ENCODE data around the gene ORC2.

ORC2 gene

DNA sequence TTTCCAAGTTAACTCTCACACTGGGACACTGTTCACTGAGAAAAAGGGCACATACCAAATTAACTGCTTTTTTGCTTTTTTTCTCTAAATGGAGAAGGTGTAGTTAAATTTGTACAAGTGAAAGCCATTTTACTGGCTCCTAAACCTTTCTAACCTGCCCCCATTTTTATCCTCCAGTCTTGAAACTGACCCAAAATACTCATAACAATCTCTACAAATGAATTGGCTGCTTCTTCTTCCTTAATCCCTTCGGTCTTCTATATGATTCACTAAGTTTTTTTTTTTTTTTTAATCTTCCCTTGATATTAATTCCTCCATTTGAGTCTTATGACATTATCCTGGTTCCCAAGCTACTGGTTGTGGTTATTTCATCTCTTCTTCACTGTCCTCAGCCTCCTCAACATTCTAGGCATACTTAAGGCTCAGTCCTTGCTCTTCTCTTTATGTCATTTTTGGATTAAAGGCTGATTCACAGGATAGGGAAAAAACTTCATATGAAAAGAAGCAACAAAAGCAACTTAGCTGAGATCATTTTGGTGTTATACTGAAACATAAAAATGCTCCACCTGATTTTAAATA, 19.8 kb downstream of the ORC2 start:
- no peak overlapping the region for H3K4me3 ChIP-seq (ENCODE audit: low read depth, low read length)
- TF ChIP-seq, protein P1, sequence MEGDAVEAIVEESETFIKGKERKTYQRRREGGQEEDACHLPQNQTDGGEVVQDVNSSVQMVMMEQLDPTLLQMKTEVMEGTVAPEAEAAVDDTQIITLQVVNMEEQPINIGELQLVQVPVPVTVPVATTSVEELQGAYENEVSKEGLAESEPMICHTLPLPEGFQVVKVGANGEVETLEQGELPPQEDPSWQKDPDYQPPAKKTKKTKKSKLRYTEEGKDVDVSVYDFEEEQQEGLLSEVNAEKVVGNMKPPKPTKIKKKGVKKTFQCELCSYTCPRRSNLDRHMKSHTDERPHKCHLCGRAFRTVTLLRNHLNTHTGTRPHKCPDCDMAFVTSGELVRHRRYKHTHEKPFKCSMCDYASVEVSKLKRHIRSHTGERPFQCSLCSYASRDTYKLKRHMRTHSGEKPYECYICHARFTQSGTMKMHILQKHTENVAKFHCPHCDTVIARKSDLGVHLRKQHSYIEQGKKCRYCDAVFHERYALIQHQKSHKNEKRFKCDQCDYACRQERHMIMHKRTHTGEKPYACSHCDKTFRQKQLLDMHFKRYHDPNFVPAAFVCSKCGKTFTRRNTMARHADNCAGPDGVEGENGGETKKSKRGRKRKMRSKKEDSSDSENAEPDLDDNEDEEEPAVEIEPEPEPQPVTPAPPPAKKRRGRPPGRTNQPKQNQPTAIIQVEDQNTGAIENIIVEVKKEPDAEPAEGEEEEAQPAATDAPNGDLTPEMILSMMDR (IDR thresholded peaks at IDR 0.05; ENCODE audit: low read depth, low read length, missing control alignments) = no peak
- no peak for DNase-seq (ENCODE audit: low read depth)

DNA sequence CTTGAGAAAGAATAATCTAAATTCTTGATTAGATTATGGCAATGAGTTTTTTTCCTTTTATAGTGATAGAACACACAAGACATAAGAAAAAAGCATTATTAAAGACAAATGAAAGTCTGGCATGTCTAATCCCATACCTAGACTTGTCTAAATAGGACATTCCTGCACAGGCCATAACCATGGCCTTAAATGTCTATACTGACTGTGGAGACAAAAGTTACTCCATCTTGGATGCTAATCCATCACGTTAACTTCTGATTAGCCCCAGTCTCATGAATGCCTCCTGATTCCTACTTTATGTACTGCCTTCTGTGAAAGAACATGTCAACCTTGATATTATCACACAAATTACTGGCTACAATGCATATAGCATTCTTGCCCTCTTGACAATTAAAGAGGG, 23.6 kb downstream of the ORC2 start:
- H3K4me3 ChIP-seq (ENCODE audit: low read depth, low read length) = no peak overlapping the region

DNA sequence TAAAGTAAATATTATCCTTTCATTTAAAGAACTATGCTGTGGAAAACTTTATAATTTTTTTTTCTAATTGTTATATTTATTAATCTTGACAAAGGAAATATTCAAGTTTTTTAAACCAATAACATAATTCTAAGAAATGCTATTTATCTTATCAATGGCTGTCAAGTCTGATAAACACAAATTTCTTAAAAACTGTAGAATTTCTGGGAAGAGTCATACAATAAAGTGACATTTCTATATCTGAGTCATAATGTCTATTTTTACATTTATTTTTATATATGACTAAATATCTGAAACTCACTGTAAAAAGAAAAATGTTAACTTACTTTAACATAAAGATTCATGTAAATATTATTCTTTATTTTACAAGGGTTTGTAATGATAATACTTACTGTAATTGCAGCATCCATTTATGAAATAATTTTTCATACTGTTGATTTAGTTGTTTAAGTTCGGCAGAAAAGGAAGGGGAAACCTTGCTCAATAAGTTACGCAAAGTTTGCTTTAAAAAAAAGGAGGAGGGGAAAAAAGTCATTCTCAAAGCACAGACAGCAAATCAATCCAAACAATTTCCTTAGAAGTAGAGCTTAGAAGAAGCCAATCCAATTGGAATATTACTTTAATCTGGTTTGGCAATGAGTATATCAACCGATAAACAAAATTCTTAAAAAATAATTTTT, 32.4 kb downstream of the ORC2 start:
- TF ChIP-seq, protein P1 (IDR thresholded peaks at IDR 0.05; ENCODE audit: low read depth, low read length, missing control alignments) = no peak
- no peak for DNase-seq (ENCODE audit: low read depth)
- H3K4me3 ChIP-seq (ENCODE audit: low read depth, low read length) = no peak overlapping the region

More for the DNA sequence above, 23.6 kb downstream of the ORC2 start:
- TF ChIP-seq, protein P1 (IDR thresholded peaks at IDR 0.05; ENCODE audit: low read depth, low read length, missing control alignments) = no peak
- DNase-seq (ENCODE audit: low read depth) = no peak

DNA sequence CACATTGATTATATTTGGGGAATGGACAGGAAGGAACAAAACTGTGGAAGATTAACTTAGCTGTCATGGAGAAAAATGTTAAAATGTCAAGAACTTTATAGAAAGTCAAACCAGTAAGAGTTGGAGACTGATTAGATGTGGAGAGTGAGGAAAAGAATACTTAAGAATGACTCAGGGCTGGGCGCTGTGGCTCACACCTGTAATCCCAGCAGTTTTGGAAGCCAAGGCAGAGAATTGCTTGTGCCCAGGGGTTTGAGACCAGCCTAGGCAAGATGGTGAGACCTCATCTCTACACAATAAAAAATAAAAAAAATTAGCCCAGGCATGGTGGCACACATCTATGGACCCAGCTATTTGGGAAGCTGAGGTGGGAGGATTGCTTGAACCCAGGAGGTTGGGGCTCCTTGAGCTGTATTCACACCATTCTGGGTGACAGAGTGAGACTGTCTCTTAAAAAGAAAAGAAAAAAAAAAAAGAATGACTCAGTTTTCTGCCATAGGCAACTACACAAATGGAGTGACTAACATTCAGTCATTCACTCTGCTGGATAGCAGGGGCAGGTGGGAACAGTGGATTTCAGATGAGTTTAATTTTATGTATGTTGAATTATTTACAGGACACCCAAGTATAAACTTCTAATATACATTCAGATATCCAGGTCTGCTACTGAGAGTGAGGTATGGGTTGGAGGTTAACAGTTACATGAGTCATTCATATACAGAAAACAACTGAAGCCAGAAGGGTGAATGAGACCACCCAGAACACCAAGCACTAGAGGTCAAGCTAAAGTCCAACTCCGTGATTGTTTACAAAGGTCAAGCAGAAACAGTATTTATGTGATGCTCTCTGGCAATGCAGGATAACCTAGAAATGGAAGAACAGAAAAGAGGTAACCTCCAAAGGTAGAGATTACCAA, 33.9 kb downstream of the ORC2 start:
- no peak for DNase-seq (ENCODE audit: low read depth)
- TF ChIP-seq, protein P1 (IDR thresholded peaks at IDR 0.05; ENCODE audit: low read depth, low read length, missing control alignments) = no peak
- H3K4me3 ChIP-seq (ENCODE audit: low read depth, low read length) = no peak overlapping the region

DNA sequence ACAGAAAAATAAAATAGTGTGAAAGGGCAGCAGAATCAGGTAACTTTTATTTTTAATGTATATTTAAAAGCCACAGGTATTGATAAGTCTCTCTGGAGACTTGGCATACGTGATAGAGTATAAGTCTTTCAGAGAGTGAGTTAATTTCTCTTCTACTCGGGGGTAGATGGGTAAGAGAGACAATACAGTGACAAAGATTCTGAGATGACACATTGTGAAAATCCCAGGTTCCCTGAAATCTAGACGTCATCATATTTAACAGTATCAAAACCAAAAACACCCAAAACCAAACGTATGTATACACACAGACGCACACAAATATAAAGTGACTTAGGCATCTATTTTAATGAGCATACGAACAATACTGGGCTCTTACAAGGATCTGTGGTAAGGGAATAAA, 41.0 kb downstream of the ORC2 start:
- DNase-seq (ENCODE audit: low read depth) = no peak
- TF ChIP-seq, protein P1 (IDR thresholded peaks at IDR 0.05; ENCODE audit: low read depth, low read length, missing control alignments) = no peak
- no peak overlapping the region for H3K4me3 ChIP-seq (ENCODE audit: low read depth, low read length)

DNA sequence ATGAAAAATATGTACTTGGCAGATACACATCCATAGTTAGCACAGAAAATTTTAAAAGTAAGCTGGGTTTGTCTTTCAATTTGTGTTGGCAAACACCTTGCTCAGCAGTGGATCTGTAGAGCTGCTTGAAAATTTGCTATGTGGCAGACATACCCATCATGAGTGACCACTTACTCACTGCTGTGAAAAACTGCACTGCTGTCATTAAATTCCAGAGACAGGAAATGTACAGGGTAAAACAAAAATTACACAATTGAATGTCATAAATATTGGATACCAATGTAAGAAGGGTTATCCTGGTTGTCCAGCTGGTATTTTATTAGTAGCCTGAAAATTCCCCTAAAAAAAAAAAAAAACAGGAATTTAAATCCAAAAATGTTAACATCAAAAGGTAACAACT, 49.8 kb downstream of the ORC2 start:
- no peak overlapping the region for H3K4me3 ChIP-seq (ENCODE audit: low read depth, low read length)
- DNase-seq (ENCODE audit: low read depth) = no peak
- TF ChIP-seq, protein P1 (IDR thresholded peaks at IDR 0.05; ENCODE audit: low read depth, low read length, missing control alignments) = no peak

Measured in GM12864 (cell line).